Amniotic stem cell (primary cell): Measurements from ENCODE around the gene EIF2AK3.
"Not testable (repeated sequence)": the region's sequence is repeated elsewhere in the genome, so short reads cannot be mapped to it uniquely, and the experiment has no call there.

Source experiments
- DNase-seq: peaks from one replicate; lab custom pipeline; 2025; lab: John Stamatoyannopoulos, UW

The EIF2AK3 gene

DNA sequence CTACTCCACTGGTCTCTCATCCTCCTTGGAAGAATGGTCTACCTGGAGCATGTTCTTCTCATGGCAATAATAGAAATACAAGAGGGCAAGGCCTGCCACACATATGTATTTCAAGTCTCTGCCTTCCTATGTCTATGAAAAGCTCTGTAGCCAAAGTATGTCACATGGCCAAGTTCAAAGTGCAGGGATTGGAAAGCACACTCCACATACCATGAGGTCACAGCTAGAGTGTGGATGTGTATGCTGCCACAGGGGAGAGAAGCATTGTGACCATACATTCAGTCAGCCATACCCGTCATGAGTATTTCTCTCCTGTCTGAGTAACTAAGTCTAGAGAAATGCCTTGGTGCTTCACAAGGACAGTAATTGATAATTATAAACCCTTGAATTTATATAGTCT, 8.8 kb upstream of the EIF2AK3 start:
- DNase-seq, result no peak

DNA sequence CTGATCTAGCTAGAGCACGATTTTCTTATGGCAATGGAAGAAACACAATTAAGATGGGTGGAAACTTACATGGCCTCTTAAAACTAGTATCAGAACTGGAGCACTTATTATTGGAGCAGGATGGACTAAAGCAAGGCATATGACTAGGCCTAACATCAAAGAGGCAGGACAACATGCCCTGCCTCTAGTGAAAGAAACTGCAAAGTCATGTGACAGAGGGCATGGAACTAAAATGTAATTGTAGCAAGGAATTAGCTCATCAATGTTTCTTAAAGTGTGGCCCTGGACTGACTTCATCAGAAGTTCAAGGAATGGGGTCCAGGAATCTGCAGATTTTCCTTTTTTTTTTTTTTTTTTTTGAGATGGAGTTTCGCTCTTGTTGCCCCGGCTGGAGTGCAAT, 5.3 kb upstream of the EIF2AK3 start:
- DNase-seq, result no peak

DNA sequence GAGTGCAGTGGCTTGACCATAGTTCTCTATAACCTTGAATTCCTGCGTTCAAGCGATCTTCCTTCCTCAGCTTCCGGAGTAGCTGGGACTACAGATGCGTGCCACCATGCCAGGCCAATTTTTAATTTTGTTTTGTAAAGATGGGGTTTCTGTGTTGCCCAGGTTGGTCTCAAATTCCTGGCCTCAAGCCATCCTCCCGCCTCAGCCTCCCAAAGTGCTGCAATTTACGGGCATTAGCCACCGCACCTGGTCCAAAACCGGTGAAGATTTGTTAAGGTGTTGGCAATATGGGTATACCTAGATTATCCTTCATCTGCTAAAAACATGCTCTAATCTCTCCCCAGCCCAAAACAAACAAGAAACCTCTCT, 1.3 kb upstream of the EIF2AK3 start:
- DNase-seq, result no peak

DNA sequence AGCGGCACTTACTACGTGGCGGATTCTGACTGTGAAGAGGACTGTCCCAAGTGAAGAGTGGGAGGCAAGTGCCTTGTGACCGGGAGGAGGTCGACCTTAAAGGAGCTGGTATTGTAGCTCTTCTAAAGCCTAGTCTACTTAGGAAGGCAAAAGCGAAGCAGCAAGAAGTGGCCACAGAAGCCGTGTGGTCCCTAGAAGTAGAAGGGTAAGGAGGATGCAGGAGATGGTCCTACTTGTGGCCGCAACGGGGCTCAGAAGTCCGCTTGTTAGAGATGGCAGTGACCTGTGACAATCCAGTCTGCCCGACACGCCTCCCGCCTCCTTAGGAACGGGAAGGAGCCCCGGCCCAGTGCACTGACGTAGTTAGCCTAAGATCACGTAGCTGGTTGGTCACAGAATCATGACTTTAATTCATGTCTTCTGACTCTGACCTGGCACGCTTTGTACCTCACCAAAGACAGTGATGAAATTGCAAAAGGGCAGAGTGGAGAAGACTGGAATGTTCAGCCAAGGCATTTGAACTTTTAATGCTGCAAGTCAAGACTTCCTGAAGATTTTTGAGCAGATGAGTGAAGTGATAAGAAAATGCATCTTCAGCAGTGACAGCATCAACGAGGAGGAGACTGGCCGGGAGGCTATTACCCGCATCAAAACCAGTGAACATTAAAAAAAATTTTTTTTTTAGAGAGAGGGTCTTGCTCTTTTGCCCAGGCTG, 749 bp upstream of the EIF2AK3 start:
- peak; percentile 87 for DNase-seq

DNA sequence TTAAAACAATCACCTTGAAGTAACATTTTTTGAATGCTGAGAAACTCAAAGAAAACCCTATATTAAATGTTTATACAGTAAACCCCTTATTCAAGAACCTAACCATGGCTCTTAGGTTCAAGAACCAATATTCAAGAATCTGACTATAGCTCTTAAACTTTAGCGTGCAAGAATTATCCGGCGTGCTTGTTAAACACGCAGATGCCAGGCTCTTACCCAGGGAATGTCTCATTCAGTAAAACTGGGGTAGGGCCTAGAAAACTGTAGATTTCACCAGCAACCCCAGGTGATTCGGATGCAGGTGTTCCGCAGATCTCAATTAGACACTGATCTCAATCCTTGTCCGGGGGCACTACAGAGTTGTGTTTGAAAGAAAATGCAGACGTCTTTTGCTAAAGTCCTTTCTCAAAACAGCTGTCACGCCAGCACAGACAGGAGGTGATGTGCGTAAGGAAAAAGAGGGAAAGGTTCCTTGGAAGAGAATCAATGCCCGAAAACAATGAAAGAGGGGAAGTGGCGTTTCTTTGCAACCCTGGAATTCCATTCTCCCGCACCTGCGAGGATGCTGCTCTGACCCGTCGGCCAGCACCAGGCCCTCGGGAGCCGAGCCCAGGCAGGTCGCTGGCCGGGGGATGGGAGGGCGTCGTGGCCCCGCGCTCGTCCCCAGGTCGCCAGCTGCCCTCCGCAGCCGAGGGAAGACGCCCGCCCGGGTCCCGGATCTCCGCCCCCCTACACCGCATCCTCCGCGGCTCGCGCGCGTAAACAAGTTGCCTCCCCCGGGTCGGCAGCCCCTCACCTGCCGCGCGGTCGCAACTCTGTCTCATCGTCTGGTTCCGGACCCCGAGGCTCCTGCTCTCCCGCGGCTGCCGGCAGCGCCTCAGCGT, 851 bp downstream of the EIF2AK3 start:
- no peak for DNase-seq

DNA sequence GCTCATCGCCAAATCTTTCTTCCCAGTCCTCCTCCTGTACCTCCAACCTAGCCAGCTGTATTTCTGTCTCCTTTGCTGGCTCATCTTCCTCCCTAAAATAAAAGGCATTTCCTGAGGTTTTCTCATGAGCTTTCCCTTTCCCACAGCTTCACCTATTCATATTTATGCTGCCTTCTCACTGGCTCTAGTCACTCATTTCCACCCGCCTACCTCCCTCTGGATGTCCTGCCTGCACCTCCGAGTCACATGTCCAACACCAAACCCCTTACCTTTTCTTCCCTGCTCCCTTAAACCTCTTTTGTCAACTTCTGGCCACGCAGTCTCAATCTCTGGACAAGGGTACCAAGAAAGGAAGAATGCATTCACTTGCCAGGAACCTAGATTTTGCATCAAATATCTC, 2.8 kb downstream of the EIF2AK3 start:
- DNase-seq, result no peak

DNA sequence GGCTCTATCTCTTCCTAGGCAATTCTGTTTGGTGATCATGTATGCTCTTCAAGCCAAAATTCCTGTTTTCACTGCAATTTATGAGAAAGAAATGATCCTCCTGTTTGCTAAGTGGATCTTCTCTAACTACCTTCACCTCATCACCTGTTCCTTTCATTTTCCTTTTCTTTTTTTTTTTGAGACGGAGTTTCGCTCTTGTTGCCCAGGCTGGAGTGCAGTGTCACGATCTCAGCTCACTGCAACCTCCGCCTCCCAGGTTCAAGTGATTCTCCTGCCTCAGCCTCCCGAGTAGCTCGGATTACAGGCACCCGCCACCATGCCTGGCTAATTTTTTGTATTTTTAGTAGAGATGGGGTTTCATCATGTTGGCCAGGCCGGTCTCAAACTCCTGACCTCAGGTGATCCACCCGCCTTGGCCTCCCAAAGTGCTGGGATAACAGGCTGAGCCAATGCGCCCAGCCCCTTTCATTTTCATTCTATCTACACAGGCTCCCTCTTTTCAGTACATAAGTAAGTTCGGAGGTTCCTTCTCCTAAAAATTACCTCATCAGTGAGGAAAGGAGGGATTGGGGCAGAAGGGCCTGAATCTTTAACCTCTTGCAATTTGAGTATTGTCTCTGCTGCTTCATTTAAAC, 3.3 kb downstream of the EIF2AK3 start:
- not testable (repeated sequence) for DNase-seq

DNA sequence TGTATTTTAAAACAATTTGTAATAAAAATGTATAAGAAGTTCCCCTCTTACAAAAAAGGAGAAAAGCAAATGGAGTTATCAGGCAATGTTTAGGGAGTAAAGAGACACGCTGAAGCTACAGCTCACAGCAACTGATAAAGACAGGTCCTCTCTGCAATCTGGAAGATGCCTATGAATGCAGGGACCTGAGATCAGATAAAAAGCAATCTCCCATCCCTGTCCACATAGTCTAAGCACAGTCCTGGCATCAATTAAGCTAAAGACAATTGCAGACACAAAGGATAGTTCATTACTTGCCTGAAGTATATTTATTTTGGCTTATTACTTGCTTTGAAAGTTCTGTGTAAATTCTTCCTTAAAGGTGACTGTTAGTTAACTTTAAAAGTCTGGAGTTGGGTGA, 5.0 kb downstream of the EIF2AK3 start:
- no peak for DNase-seq

DNA sequence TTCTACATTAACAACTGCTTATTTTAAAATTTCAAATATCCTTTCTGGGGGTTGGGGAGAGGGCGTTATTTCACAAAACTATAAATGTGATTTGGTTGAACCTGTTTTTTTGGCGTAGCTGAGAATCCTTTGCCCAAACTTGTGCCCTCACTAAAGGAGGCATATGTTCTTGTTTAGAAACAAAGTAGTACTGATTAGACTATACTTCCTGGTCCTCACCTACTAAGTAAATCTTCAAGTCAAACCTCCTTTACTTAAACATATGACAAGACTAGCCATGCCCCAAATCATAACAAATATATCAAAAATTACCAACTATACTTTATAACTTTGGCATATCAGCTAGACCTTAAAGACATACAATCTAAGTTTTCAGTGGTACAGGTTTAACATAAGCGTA, 5.8 kb downstream of the EIF2AK3 start:
- DNase-seq, result no peak

DNA sequence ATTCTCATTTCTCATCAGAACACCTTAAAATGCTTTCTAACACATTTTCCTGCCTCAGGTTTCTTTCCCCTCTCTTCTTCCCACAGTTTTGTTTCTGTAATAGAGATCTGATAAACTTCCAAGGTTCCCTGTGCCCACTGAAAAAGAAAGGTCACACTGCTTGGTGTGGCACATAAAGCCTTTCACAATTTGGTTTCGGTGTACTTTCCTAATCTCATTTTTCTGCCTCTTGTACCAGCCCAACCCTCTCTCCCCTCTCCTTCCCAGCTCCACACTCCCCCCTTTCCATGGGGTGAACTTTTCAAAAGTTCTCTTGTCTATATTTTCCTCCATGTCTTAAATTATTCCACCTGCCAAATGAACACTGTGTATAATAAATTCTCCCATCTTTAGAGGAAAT, 7.2 kb downstream of the EIF2AK3 start:
- DNase-seq, result no peak

DNA sequence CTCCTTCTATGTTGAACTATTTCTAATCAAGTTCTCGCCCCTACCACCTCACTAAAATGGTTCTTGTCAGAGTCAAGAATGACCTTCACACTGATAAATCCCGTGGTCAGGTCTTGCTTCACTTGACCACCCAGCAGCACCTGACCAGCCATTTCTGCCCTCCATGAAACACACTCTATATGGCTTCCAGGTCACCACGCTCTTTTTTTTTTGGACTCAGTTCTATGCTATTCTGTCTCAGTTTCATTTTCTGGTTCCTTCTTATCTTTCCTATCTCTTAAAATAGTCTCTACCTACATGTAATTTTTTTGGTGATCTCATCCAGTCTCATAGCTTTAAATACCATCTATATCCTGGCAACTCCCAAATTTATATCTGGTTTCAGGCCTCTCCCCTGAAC, 11.4 kb downstream of the EIF2AK3 start:
- no peak for DNase-seq

DNA sequence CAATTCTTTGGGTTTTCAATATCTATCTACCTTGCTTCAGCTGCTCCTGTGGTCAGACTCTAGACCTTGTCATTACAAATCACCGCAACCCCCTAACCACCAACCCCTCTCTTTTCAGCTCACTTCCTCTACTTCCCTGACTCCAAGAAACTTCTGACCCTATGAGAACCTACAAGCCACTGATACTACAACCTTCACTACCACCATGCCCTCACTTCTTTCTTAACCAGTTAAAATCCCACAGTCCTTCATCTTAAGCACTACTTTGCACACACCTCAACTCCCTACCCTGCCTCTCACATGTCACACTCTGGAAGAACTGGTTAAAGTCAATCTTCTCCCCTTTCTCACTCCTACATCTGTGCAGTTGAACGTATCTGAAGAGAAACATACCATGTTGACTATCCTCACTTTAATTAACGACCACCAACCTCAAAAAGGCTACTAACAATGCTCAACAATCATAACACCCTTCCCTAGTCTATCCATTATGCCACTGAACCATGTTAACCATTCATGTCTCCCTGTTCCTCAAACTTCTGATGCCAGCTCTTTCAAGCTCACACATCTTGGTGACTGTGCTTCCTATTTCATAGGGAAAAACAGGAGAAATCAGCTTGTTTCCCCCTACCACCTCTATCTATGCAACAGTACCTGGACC, 12.6 kb downstream of the EIF2AK3 start:
- DNase-seq, result no peak

DNA sequence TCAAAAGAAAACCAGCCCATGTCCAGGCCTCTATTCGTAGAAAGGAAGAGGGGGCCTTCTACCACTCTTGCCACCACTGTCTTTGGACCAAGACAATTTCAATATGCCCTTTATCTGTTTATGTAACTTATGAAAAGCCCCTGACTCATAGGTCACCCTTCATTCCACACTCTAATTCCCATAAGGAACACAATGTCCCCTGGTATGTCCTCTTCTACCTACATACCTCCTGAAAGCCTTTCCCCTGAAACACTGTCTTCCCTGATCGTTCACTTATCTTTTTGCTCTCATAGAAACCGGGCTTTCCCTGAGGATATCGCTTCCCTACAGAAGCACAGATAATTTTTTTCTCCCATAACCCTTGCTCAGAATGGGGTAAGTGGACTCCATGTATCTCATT, 13.3 kb downstream of the EIF2AK3 start:
- no peak for DNase-seq

DNA sequence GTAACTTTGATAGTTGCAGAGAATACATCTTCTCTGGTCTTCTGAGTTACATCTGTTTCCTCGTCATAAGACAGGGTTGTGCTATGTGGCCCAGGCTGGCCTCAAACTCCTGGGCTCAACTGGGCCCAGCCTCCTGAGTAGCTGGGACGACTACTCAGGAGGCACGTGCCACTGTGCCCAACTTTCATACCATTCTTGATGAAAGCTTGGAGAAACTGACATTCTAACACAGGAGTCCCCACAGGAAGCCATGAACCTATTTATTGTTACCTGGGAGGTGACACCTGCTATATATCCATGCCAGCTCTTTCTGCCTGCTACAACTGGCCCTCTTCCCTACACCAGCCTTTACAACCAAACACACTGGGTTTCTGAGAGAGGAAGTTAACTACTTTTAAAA, 19.1 kb downstream of the EIF2AK3 start:
- no peak for DNase-seq

DNA sequence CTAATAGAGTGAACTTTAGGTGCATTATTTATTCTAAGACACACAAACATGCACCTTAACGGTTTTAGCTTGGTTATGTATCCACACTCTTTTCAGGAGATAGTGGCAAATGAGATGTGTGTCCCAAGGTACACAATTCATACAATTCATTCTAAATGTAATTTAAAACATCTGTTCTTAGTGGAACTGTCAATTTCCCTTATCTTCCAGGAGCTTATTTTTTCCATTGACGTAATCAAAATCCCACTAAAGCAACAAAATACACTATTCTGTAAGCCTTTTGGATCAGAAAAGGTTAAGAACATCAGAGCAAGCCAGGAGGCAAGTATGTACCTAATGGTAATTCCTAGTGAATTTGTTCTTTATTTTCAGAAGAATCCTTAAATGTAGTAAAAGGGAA, 19.8 kb downstream of the EIF2AK3 start:
- DNase-seq, result no peak

DNA sequence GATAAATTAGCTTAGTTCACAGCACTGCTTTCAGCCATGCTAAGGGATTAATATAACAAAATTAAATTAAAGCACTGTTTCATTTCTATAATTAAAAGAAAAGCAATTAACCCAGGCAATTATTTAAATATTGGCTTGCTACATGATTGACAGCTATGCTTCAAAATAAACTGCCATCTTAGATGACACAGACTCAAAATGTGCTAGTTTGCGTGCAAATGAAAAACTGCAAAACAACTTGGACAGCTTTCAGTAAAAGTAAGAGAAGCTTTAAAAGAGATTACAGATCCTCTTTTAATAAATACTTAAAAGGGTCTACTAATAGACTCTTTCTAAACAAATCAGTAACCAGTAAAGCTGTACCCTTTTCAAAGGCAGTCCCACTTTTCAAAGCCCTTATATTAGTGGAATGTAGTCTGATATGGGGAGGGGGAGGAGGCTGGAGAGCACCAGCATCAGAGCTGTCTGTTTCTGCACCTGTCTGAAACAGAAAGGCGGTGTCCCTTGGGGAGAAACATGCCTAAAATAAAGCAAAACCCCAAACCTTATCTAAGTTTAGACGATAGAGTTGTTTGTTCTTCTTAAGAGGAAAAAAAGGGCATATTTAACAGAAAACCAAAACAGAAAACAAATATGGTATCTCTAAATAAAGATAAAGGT, 20.8 kb downstream of the EIF2AK3 start:
- DNase-seq, result no peak

DNA sequence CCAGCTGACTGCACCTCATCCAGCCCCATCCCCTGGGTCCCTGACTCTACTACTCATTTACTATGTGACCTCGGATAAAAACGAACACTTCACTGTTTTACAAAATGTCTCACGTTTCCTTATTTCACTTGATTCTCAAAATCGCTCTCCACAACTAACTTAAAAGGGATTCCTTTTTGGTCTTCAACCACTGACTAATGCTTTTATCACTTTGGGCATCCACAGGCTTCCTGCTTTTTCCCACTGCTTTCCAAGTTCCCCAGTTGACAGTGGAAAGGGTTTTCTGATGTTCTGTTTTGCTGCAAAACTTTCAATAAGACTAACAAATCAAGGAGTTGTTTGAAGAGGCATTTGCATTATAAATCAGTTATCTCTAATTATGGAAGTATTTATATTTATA, 24.1 kb downstream of the EIF2AK3 start:
- DNase-seq, result no peak

DNA sequence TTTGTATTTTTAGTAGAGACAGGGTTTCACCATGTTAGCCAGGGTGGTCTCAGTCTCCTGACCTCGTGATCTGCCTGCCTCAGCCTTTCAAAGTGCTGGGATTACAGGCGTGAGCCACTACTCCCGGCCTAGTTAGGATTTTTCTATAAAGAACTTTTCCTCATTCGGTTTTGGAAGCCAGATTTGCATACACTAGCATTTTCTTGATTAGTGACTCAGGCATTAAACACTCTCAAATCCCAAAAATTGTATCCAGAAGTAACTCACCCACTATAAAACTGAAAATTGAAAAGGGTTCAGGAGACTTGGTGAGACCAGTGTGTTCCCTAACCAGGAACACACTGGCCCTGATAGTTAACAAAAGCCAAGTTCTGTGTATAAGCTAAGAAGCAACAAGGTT, 25.2 kb downstream of the EIF2AK3 start:
- DNase-seq, result no peak

DNA sequence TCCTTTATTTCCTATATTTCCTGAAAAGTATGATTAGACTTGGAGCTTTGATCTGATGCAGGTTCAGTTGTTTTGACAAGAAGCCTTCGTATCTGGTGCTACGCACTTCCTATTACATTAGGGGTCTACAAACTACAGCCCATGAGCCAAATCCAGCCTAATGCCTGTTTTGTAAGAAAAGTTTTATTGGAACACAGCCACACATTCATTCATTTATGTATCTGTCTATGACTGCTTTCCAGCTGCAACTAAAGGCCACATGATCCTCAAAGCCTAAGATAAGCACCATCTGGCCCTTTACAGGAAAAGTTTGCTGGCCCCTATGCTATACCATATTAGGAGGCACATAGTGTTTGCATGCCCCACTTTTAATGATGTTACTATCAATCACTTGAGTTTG, 26.0 kb downstream of the EIF2AK3 start:
- DNase-seq, result no peak

DNA sequence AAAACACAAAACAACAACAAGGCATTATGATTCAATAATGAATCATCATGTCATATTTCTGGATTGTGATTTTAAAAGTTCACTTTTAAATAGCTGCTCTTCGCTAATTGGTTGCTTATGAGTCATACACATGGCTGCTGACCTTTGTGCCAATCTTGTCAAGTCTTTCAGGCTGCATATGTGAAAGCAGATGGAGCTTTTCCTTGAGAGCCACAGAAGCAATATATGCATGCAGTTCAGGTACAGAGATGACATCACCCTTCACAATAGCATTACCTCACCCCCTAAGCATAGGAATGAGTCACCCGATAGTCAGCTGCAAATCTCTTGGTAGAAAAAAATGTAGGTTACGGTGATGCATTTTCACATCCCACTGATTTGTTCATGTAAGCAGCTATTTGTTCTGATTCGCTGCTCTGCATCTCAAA, 27.2 kb downstream of the EIF2AK3 start:
- DNase-seq, result peak; percentile 83

DNA sequence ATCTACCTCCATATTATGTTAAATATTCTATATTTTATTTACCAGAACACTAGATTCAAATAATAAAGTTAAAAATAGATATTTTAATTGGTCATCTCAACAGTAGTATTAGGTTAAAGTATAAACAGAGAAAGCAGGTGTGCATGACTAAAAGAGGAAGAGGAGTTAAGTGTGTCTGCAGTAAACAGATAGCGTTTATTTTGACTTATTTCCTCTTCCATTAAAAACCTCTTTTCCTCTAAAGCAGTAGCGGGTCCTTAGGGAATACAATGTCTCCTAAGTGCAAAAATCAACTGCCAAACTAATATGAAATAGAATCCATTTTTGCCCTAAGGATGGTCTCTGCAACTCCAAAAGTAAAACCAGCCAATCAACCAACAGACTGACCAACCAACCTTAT, 27.7 kb downstream of the EIF2AK3 start:
- no peak for DNase-seq

DNA sequence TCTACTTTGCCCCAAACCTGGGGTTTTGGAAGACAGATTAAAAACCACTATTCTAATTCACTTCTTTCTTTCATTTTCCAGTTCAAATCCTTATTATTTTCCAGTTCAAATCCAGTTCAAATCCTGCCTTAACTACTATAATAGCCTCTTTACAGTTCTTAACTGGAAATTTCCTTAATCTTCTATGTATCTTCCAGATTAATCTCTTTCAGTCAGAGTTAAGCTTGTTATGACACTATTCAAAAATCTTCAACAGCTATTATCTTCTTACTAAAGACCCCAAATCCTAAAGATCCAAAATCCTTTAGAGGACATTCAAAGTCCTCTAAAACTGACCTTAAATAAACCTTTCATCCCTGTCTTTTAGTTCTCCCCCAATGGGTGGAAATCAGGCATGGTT, 30.1 kb downstream of the EIF2AK3 start:
- DNase-seq, result no peak
